Skeletal muscle satellite cell (primary cell): ENCODE measurements around the gene MAP7. TPM values are rescaled to one million over a fixed set of nuclear protein-coding genes. Genes with fewer than 3 reads are reported as not detected.
"Not testable (repeated sequence)": the region's sequence is repeated elsewhere in the genome, so short reads cannot be mapped to it uniquely, and the experiment has no call there.

ENCODE experiments used
- H3K27me3 ChIP-seq: 2 replicates; pipeline ENCODE4 v1.7.0; 2013; ENCODE audit warnings: low read length; ENCODE audit not compliant: control insufficient read depth, insufficient read depth
- H3K36me3 ChIP-seq: 2 replicates; pipeline ENCODE4 v1.7.0; 2013; ENCODE audit warnings: mild to moderate bottlenecking, control low read depth, low read length; ENCODE audit not compliant: insufficient read depth
- H3K4me1 ChIP-seq: 2 replicates; pipeline ENCODE4 v1.7.0; 2013; ENCODE audit warnings: low read length; ENCODE audit not compliant: control insufficient read depth, insufficient read depth
- H3K4me2 ChIP-seq: 2 replicates; pipeline ENCODE4 v1.7.0; 2013; ENCODE audit warnings: mild to moderate bottlenecking, low read length
- H3K4me3 ChIP-seq: 2 replicates; pipeline ENCODE4 v1.7.0; 2013; ENCODE audit warnings: low read length
- H3K9ac ChIP-seq: 2 replicates; pipeline ENCODE4 v1.7.0; 2013; ENCODE audit warnings: mild to moderate bottlenecking, low read depth, low read length, moderate library complexity
- H3K9me3 ChIP-seq: replicated peaks from 2 replicates; pipeline ENCODE4 v1.7.0; 2013; ENCODE audit warnings: mild to moderate bottlenecking, control low read depth, low read length
- total RNA-seq: library from RNA; depleted of rRNA; stranded (reverse); fragments of >200 nt; gene quantifications from 2 replicates; pipeline ENCODE4 v1.2.3, GENCODE V29; 2012; rRNA removed

Gene MAP7
- 0.22 and 0.25 TPM in 2 replicates for total RNA-seq

- Histone ChIP-seq H3K9me3 (no peaks in the 10 kb centered on the region), H3K4me3 (peak within 1 kb of the TSS; percentile 82), H3K36me3 (peaks cover 5% of the 10 kb centered on the region), H3K4me2 (peak within 1 kb of the TSS; percentile 96), H3K9ac (peak within 1 kb of the TSS; percentile 59), H3K27me3 (peaks cover 21% of the 10 kb centered on the region), H3K4me1 (peaks cover 14% of the 10 kb centered on the region)
These were observed at the start of gene MAP7 for GRCh38 chr6:136550330-136551071. Gene MAP7 (minus strand): TSS chr6:136550422. CDS start chr6:136550408, 14 bp downstream.

GRCh38 chr6:136599329-136600011 is 49.2 kb upstream of the MAP7 start:
- Histone ChIP-seq H3K27me3 (no peaks in the 10 kb centered on the region), H3K9ac (no peak overlapping the region), H3K36me3 (peaks cover 21% of the 10 kb centered on the region), H3K4me3 (no peak overlapping the region), H3K4me2 (no peak overlapping the region), H3K4me1 (peaks cover 20% of the 10 kb centered on the region), H3K9me3 (no peaks in the 10 kb centered on the region)

GRCh38 chr6:136598048-136598447 is 47.8 kb upstream of the MAP7 start:
- Histone ChIP-seq H3K9ac (no peak overlapping the region), H3K36me3 (peaks cover 15% of the 10 kb centered on the region), H3K4me2 (no peak overlapping the region), H3K9me3 (no peaks in the 10 kb centered on the region), H3K4me1 (peaks cover 33% of the 10 kb centered on the region), H3K27me3 (no peaks in the 10 kb centered on the region), H3K4me3 (no peak overlapping the region)

DNA sequence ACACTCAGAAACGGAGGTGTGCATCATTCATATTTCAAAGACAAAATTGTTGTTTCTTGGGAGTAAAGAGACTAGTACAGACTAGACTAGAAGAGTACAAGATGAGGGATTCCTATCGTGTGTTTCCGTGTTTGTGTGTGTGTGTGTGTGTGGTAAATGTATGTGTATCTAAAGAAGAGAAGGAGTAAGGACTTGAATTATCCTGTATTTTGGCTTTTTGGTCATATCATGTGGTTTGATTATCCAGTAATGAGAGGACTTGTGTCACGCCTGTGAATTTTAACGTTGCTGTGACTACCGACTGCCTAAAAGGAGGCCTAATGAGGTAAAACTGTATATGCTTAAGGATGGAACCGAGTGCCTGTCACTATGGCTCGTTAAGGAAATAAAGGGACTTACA is 44.4 kb upstream of the MAP7 start:
- H3K27me3 ChIP-seq = no peaks in the 10 kb centered on the region
- H3K9ac ChIP-seq = peak overlapping the region; percentile 60
- no peak overlapping the region for H3K4me3 ChIP-seq
- no peaks in the 10 kb centered on the region for H3K9me3 ChIP-seq
- peaks cover 37% of the 10 kb centered on the region for H3K36me3 ChIP-seq
- peaks cover 20% of the 10 kb centered on the region for H3K4me1 ChIP-seq
- peak overlapping the region; percentile 29 for H3K4me2 ChIP-seq

GRCh38 chr6:136593748-136594490 is 43.7 kb upstream of the MAP7 start:
- H3K9ac ChIP-seq = peak overlapping the region; percentile 63
- H3K4me2 ChIP-seq = peak overlapping the region; percentile 29
- H3K4me1 ChIP-seq = peaks cover 20% of the 10 kb centered on the region
- no peaks in the 10 kb centered on the region for H3K9me3 ChIP-seq
- H3K36me3 ChIP-seq = peaks cover 38% of the 10 kb centered on the region
- H3K27me3 ChIP-seq = no peaks in the 10 kb centered on the region
- peak overlapping the region; percentile 11 for H3K4me3 ChIP-seq

- peak overlapping the region; percentile 63 for H3K9ac ChIP-seq
These were observed 42.9 kb upstream of the MAP7 start for GRCh38 chr6:136592930-136593673.

DNA sequence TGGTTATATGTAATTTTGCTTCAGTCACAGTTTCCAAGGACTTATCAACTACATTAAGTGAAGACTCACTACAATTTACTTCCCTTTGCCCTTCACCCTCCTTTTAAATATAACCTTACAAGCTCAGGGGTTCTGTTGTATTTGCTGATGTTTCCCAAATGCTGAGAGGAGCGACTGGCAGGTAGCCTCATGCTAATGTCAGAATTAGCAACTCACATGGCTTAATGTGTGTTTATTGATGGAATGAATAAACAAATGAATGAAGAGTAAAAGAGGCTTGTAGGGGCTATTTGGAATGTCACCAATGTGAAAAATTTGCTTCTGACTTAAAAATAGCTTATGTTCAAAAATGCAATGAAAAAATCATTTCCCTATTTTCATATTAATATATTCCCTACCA is 41.4 kb upstream of the MAP7 start:
- no peak overlapping the region for H3K4me3 ChIP-seq
- no peak overlapping the region for H3K4me2 ChIP-seq
- no peaks in the 10 kb centered on the region for H3K9me3 ChIP-seq
- H3K36me3 ChIP-seq = peaks cover 42% of the 10 kb centered on the region
- H3K9ac ChIP-seq = no peak overlapping the region
- no peaks in the 10 kb centered on the region for H3K27me3 ChIP-seq
- H3K4me1 ChIP-seq = peaks cover 31% of the 10 kb centered on the region

More at GRCh38 chr6:136592930-136593673, 42.9 kb upstream of the MAP7 start:
- Histone ChIP-seq H3K4me1 (peaks cover 20% of the 10 kb centered on the region), H3K36me3 (peaks cover 40% of the 10 kb centered on the region), H3K9me3 (no peaks in the 10 kb centered on the region), H3K27me3 (no peaks in the 10 kb centered on the region), H3K4me2 (peak overlapping the region; percentile 24), H3K4me3 (no peak overlapping the region)

GRCh38 chr6:136590846-136591245 is 40.6 kb upstream of the MAP7 start:
- H3K9ac ChIP-seq, H3K27me3 ChIP-seq, H3K9me3 ChIP-seq, H3K4me2 ChIP-seq, H3K4me3 ChIP-seq: not testable (repeated sequence)
- H3K4me1 ChIP-seq = peaks cover 38% of the 10 kb centered on the region
- H3K36me3 ChIP-seq = peaks cover 42% of the 10 kb centered on the region

GRCh38 chr6:136587527-136587926 is 37.3 kb upstream of the MAP7 start:
- Histone ChIP-seq H3K4me1 (peaks cover 32% of the 10 kb centered on the region), H3K9ac (peak overlapping the region; percentile 3), H3K9me3 (no peaks in the 10 kb centered on the region), H3K27me3 (no peaks in the 10 kb centered on the region), H3K4me2 (no peak overlapping the region), H3K36me3 (peaks cover 49% of the 10 kb centered on the region), H3K4me3 (no peak overlapping the region)

- no peaks in the 10 kb centered on the region for H3K27me3 ChIP-seq
- H3K4me3 ChIP-seq = no peak overlapping the region
- no peaks in the 10 kb centered on the region for H3K9me3 ChIP-seq
- peak overlapping the region; percentile 33 for H3K4me2 ChIP-seq
- H3K9ac ChIP-seq = peak overlapping the region; percentile 74
- H3K4me1 ChIP-seq = peaks cover 32% of the 10 kb centered on the region
- H3K36me3 ChIP-seq = peaks cover 46% of the 10 kb centered on the region
These were observed 36.1 kb upstream of the MAP7 start for GRCh38 chr6:136586295-136586694.

DNA sequence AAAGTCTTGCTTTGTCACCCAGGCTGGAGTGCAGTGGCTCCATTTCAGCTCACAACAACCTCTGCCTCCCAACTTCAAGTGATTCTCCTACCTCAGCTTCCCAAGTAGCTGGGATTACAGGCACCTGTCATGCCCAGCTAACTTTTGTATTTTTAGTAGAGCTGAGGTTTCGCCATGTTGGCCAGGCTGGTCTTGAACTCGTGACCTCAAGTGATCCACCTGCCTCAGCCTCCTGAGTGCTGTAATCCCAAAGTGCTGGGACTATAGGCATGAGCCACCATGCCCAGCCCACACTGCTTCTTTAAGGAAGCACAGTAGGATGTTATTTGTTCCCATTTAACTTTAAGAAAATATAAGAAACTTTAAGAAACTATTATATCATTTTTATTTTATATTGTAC is 35.3 kb upstream of the MAP7 start:
- H3K9me3 ChIP-seq, H3K4me2 ChIP-seq, H3K27me3 ChIP-seq, H3K4me3 ChIP-seq: not testable (repeated sequence)
- Histone ChIP-seq H3K4me1 (peaks cover 32% of the 10 kb centered on the region), H3K36me3 (peaks cover 47% of the 10 kb centered on the region), H3K9ac (peak overlapping the region; percentile 74)
